HepG2 (cell line): Measurements from ENCODE around the gene FER1L5. TPM values are rescaled to one million over a fixed set of nuclear protein-coding genes. Genes with fewer than 3 reads are reported as not detected.

ENCODE experiments used
- ARNT ChIP-seq: fragments of 450-650 bp; IDR thresholded peaks from 2 replicates; pipeline ENCODE4 v1.6.1; 2017
- CCAR2 ChIP-seq: fragments of 200-400 bp; formaldehyde crosslinking; optimal IDR thresholded peaks from 2 replicates; pipeline ENCODE3; 2018; ENCODE audit warnings: low read depth, mild to moderate bottlenecking, low read length, moderate library complexity
- EED ChIP-seq: sonication (generic); formaldehyde crosslinking; IDR thresholded peaks from 2 replicates; pipeline ENCODE4 v1.5.0; 2020; ENCODE audit warnings: mild to moderate bottlenecking, missing genetic modification reagents
- HDAC2 ChIP-seq: sonication (generic); formaldehyde crosslinking; IDR thresholded peaks from 2 replicates; pipeline ENCODE4 v1.4.0; 2020; ENCODE audit warnings: missing genetic modification reagents
- IRX3 ChIP-seq: sonication (generic); formaldehyde crosslinking; IDR thresholded peaks from 2 replicates; pipeline ENCODE4 v1.8.1; 2023; ENCODE audit warnings: mild to moderate bottlenecking, low read depth, missing genetic modification reagents, borderline replicate concordance
- ISX ChIP-seq: sonication (generic); formaldehyde crosslinking; conservative IDR thresholded peaks from 2 replicates; pipeline ENCODE4 v1.5.0; 2020; ENCODE audit warnings: missing genetic modification reagents
- MEF2D ChIP-seq: sonication (generic); formaldehyde crosslinking; IDR thresholded peaks from 2 replicates; pipeline ENCODE4 v1.5.1; 2020; ENCODE audit warnings: mild to moderate bottlenecking, missing genetic modification reagents
- MYC ChIP-seq: sonication (generic); formaldehyde crosslinking; IDR thresholded peaks from 2 replicates; pipeline ENCODE4 v1.9.0; 2021; ENCODE audit warnings: missing genetic modification reagents, borderline replicate concordance
- NR1H2 ChIP-seq: sonication (generic); formaldehyde crosslinking; IDR thresholded peaks from 2 replicates; pipeline ENCODE4 v1.8.1; 2022; ENCODE audit warnings: low read depth, missing genetic modification reagents, borderline replicate concordance
- POLR2AphosphoS5 ChIP-seq: IDR thresholded peaks from 2 replicates; pipeline ENCODE4 v1.6.1; 2012; ENCODE audit warnings: low read depth, low read length
- RFX1 ChIP-seq: fragments of 450-650 bp; IDR thresholded peaks from 2 replicates; pipeline ENCODE4 v1.6.1; 2017
- STAG1 ChIP-seq: sonication (generic); formaldehyde crosslinking; IDR thresholded peaks from 2 replicates; pipeline ENCODE4 v1.4.0; 2020; ENCODE audit warnings: missing genetic modification reagents
- TFAP4 ChIP-seq: sonication (generic); IDR thresholded peaks from 2 replicates; pipeline ENCODE4 v1.6.1; 2016; ENCODE audit warnings: low read depth, borderline replicate concordance
- TMF1 ChIP-seq: sonication (generic); formaldehyde crosslinking; IDR thresholded peaks from 2 replicates; pipeline ENCODE4 v1.8.1; 2022; ENCODE audit warnings: low read depth, missing genetic modification reagents
- TOPORS ChIP-seq: sonication (generic); formaldehyde crosslinking; IDR thresholded peaks from 2 replicates; pipeline ENCODE4 v1.8.0; 2023; ENCODE audit warnings: mild to moderate bottlenecking, missing genetic modification reagents
- ZNF205 ChIP-seq: IDR thresholded peaks from 2 replicates; pipeline ENCODE4 v1.6.1; 2018; ENCODE audit warnings: missing biosample characterization, missing genetic modification reagents
- ZNF230 ChIP-seq: sonication (generic); formaldehyde crosslinking; IDR thresholded peaks from 2 replicates; pipeline ENCODE4 v1.4.0; 2020; ENCODE audit warnings: mild to moderate bottlenecking, missing genetic modification reagents
- ZNF253 ChIP-seq: sonication (generic); formaldehyde crosslinking; IDR thresholded peaks from 2 replicates; pipeline ENCODE4 v1.8.0; 2022; ENCODE audit warnings: mild to moderate bottlenecking, missing genetic modification reagents, borderline replicate concordance
- ZNF326 ChIP-seq: sonication (generic); formaldehyde crosslinking; IDR thresholded peaks from 2 replicates; pipeline ENCODE4 v1.4.0; 2020; ENCODE audit warnings: missing genetic modification reagents, borderline replicate concordance
- ZNF33A ChIP-seq: sonication (generic); formaldehyde crosslinking; IDR thresholded peaks from 2 replicates; pipeline ENCODE4 v1.5.1; 2020; ENCODE audit warnings: missing genetic modification reagents, mild to moderate bottlenecking, moderate library complexity, borderline replicate concordance
- ZNF552 ChIP-seq: sonication (generic); formaldehyde crosslinking; IDR thresholded peaks from 2 replicates; pipeline ENCODE4 v1.9.0; 2022; ENCODE audit warnings: missing genetic modification reagents, mild to moderate bottlenecking, borderline replicate concordance
- ZNF576 ChIP-seq: sonication (generic); formaldehyde crosslinking; IDR thresholded peaks from 2 replicates; pipeline ENCODE4 v1.4.0; 2020; ENCODE audit warnings: mild to moderate bottlenecking, missing genetic modification reagents
- ZNF746 ChIP-seq: sonication (generic); formaldehyde crosslinking; IDR thresholded peaks from 2 replicates; pipeline ENCODE4 v1.8.0; 2022; ENCODE audit warnings: mild to moderate bottlenecking, missing genetic modification reagents
- polyA plus RNA-seq, 8 experiments: library from polyadenylated mRNA; depleted of rRNA in 3 of 8; stranded (reverse) in 7 of 8; unstranded in 1 of 8; fragments of >200 nt; fragmentation: Illumina TruSeq in 4 of 8; extraction: Trizol in 4 of 8; gene quantifications; 2 replicates each; pipeline versions ENCODE4 v1.2.1 to v1.2.3, GENCODE V29; 2011 to 2016; ENCODE audit warnings: low read depth in 4 of 8, missing spikeins in 1 of 8, mixed read lengths in 1 of 8; ENCODE audit not compliant: insufficient read depth in 1 of 8
- total RNA-seq, 5 experiments: library from RNA; depleted of rRNA; stranded (reverse); fragments of >200 nt; fragmentation: Illumina TruSeq; extraction: Trizol; gene quantifications; 2 replicates each; pipeline ENCODE4 v1.2.3, GENCODE V29; 2016; ENCODE audit warnings: low read depth in 1 of 5
- TF ChIP-seq, protein P1 (sequence below): sonication (generic); formaldehyde crosslinking; IDR thresholded peaks from 2 replicates; pipeline ENCODE4 v1.8.0; 2022; ENCODE audit warnings: missing genetic modification reagents, mild to moderate bottlenecking, borderline replicate concordance

The FER1L5 gene
- total and polyA plus RNA-seq, 2 of the 13 experiments (the other 11 are each of a cell fraction or from before 2014, with no cell fraction given): 0.02 to 0.08 TPM

- peak; percentile 85; the same call in 1 of the 2 replicates for TF ChIP-seq MYC
- TF ChIP-seq ZNF746 (CRISPR knock-in tag): no peak
- TF ChIP-seq ZNF205 (CRISPR knock-in tag): 0 out of 2 replicates have a peak, but pooled peaks have one; percentile 57
- peak; percentile 97 for TF ChIP-seq HDAC2 (CRISPR knock-in tag)
- peak; percentile 39 for TF ChIP-seq STAG1 (CRISPR knock-in tag)
- TF ChIP-seq ZNF576 (CRISPR knock-in tag): no peak
- no peak for TF ChIP-seq EED (CRISPR knock-in tag)
- no peak for TF ChIP-seq ZNF33A (CRISPR knock-in tag)
- no peak for TF ChIP-seq IRX3 (CRISPR knock-in tag)
- TF ChIP-seq RFX1: no peak
- no peak for TF ChIP-seq ISX (CRISPR knock-in tag)
- TF ChIP-seq TMF1 (CRISPR knock-in tag): no peak
- peak; percentile 98 for TF ChIP-seq TFAP4
- no peak for TF ChIP-seq CCAR2
- TF ChIP-seq ZNF326 (CRISPR knock-in tag): no peak
- TF ChIP-seq, protein P1, sequence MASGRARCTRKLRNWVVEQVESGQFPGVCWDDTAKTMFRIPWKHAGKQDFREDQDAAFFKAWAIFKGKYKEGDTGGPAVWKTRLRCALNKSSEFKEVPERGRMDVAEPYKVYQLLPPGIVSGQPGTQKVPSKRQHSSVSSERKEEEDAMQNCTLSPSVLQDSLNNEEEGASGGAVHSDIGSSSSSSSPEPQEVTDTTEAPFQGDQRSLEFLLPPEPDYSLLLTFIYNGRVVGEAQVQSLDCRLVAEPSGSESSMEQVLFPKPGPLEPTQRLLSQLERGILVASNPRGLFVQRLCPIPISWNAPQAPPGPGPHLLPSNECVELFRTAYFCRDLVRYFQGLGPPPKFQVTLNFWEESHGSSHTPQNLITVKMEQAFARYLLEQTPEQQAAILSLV (CRISPR knock-in tag): no peak
- TF ChIP-seq ZNF230: peak; percentile 50; the same call in 1 of the 2 replicates
- no peak for TF ChIP-seq ZNF552 (CRISPR knock-in tag)
- TF ChIP-seq POLR2AphosphoS5: no peak
- no peak for TF ChIP-seq NR1H2 (CRISPR knock-in tag)
- no peak for TF ChIP-seq ARNT
- TF ChIP-seq MEF2D (CRISPR knock-in tag): peak; percentile 95
- TF ChIP-seq TOPORS (CRISPR knock-in tag): no peak; the same call in 1 of the 2 replicates
- no peak for TF ChIP-seq ZNF253 (CRISPR knock-in tag)
Observed at GRCh38 chr2:96601382-96602292, 40.9 kb upstream of the FER1L5 start (continued).
